ENCODE data around the gene SWT1.

GRCh38 chr1:185158800-185159199, 1.8 kb downstream of the SWT1 start:
- no peak for TF ChIP-seq CTCF (conservative IDR thresholded peaks at IDR 0.05)
- TF ChIP-seq ZFX (IDR thresholded peaks at IDR 0.05) = no peak
